NCI-H1417 treated with DMSO at 0.1 percent for 48 hours (cell line): Measurements from ENCODE around the gene SNAP91.
"Not testable (repeated sequence)": the region's sequence is repeated elsewhere in the genome, so short reads cannot be mapped to it uniquely, and the experiment has no call there.

Source experiments
- DNase-seq: peaks from one replicate; lab custom pipeline; 2025; lab: John Stamatoyannopoulos, UW

Gene SNAP91, protein sequence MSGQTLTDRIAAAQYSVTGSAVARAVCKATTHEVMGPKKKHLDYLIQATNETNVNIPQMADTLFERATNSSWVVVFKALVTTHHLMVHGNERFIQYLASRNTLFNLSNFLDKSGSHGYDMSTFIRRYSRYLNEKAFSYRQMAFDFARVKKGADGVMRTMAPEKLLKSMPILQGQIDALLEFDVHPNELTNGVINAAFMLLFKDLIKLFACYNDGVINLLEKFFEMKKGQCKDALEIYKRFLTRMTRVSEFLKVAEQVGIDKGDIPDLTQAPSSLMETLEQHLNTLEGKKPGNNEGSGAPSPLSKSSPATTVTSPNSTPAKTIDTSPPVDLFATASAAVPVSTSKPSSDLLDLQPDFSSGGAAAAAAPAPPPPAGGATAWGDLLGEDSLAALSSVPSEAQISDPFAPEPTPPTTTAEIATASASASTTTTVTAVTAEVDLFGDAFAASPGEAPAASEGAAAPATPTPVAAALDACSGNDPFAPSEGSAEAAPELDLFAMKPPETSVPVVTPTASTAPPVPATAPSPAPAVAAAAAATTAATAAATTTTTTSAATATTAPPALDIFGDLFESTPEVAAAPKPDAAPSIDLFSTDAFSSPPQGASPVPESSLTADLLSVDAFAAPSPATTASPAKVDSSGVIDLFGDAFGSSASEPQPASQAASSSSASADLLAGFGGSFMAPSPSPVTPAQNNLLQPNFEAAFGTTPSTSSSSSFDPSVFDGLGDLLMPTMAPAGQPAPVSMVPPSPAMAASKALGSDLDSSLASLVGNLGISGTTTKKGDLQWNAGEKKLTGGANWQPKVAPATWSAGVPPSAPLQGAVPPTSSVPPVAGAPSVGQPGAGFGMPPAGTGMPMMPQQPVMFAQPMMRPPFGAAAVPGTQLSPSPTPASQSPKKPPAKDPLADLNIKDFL

DNA sequence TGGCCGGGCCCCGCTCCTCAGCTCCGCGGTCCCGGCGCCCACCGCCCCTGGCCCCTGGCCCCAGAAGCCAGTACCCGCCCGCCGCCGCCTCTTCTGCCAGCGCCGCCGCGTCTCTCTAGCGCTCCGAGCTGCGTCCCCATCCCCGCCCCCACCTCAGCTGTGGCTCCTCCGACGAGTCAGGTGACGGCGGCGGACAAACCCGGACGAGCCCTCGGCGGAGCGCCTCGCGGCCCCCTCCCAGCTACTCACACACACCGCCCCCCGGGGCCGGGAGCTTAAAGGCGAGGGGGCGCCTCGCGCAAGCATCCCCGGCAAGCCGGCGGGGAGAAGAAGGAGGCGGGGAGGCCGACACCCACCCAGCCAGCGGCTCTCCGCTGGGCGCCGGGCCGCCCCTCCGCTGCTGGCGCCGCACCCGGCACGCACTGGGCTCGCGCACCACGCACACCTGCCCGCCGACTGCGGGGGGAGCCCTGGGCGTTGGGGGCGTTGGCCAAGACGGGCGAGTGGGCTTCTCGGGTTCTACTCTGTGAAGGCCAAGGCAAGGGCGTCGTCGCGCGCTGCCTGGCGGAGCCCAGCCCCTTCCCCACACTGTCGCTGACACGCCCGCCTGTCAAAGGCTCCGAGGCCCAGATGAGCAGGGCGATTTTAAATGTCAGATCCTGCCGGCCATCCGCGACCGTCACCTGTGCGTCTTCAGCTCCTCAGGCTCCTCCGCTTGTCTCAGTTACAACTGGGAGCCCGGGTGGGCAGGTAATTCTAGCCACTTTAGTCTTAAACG, at the start of gene SNAP91:
TSS of gene SNAP91 (minus strand) at position 132 of the 778 bp plus-strand sequence. CDS start 1,174 bp downstream, outside the sequence.
- DNase-seq: no peak

DNA sequence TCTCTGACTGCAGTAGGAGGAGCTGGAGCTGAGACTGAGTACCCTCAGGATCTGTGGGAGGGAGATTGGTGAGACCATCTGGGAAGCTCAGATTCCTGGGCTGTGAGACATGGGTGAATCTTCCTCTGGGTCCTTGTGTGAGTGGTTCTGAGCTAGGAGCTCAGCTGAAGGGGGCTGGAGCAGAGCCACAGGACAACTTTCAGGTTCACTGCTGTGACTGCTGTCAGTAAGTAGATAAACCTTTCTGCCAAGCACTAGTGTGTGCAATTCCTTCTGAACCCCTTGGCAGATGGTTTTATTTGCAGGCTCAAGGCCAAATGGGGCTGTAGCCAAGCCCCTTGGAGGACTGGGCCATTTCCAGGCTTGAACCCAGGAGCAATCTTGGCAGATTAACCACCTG, 49.6 kb upstream of the SNAP91 start:
- DNase-seq: no peak

DNA sequence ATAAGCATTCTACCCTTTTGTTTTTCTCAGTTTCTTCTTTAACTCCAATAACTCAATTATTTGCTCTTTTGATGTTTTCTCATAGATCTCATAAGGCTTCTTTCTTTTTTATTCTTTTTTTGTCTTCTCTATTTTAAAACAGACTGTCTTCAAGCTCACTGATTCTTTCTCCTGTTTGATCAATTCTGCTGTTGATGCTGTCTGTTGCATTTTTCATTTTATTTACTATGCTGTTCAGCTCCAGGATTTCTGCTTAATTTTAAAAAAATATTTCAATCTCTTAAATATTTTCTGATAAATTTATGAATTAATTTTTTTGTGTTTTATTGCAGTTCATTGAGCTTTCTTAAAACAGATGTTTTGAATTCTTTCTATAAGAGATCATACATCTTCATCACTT, 48.1 kb upstream of the SNAP91 start:
- DNase-seq: no peak

DNA sequence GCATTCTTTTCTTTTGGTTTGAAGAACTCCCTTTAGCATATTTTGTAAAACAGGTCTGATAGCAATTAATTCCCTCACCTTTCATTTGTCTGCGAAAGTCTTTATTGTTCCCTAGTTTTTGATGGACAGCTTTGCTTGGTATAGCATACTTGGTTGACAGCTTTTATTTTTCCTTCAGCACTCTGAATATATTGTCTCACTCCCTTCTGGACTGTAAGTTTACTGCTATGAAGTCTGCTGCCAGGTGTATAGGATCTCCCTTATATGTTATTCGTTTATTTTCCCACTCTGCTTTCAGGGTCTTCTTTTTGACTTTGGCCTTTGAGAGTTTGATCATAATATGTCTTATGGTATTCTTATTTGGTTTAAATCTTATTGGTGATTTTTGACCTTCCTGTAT, 47.7 kb upstream of the SNAP91 start:
- no peak for DNase-seq

DNA sequence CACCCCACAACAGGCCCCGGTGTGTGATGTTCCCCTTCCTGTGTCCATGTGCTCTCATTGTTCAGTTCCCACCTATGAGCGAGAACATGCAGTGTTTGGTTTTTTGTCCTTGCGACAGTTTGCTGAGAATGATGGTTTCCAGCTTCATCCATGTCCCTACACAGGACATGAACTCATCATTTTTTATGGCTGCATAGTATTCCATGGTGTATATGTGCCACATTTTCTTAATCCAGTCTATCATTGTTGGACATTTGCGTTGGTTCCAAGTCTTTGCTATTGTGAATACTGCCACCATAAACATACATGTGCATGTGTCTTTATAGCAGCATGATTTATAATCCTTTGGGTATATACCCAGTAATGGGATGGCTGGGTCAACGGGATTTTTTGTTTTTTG, 43.5 kb upstream of the SNAP91 start:
- DNase-seq: not testable (repeated sequence)

DNA sequence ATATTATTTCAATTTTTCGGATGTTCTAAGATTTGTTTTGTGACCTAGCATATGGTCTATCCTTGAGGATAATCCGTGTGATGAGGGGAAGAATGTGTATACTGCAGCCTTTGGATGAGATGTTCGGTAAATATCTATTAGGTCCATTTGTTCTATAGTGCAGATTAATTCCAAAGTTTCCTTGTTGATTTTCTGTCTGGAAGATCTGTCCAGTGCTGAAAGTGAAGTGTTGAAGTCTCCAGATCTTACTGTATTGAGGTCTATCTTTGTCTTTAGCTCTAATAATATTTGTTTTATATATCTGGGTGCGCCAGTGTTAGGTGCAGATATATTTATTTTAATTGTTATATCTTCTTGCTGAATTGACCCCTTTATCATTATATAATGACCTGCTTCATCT, 32.2 kb upstream of the SNAP91 start:
- DNase-seq: no peak

DNA sequence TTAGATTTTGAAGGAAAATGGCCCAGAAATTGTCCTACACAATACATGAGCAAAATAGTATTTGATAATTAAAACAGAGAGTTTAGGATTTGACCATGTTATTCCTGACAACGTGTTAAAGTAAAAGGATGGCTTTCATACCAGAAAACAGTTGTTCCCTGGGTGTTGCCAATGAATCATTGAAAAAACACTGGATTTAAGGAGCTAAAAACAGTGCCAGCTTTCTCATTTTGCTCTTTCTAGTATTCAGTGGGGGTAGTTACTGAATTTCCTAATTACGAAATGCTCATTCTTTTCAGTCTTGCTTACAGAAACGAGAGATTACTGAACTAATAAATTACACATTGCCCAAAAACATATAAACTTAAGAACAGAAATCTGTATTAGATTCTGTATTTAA, 26.6 kb upstream of the SNAP91 start:
- no peak for DNase-seq

DNA sequence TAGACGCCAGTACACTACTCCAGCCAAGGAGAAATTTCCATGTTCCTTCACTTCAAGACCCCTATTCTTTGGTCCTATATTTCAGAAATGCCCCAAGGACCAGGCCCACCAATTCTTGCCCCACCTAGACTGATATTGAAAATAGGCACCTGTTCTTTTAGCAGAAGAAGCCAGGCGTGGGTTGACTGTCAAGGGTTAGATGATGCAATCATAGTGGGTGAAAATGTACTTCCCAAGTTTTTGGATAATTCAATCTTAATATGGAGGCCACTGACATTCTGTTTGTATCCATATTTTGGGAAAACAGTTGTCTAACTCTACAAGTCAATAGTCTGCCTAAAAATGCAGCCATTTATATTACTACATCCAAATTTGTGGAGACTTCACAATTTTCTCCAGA, 21.0 kb upstream of the SNAP91 start:
- no peak for DNase-seq

DNA sequence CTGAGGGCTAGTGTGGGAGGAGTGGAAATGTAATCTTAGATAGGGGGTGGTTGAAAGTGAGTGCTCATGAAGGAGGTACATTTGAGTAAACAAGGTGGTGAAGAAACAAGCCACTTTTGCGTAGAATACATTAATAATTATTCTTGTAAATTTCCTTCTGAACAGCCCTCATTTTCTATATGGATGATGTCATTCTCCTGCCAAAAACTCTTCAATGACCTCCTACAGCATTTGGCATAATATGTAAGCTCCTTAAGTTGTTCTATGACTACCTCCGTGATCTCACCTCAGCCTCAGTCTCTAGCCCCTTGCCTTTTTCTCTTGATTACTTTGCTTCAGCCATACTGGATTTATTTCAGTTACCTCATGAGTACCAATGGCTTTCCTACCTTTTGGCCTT, 14.0 kb upstream of the SNAP91 start:
- no peak for DNase-seq

DNA sequence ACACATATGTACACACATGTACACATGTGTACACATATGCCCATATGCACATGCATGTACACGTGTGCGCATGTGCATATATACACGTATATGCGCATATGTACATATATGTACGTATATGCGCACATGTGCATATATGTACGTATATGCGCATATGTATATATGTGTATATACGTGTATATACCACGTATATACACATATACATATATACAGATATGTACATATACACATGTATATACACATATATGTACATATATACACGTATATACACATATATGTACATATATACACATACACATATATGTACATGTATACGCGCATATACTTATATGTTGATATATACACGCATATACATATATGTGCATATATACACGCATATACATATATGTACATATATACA, 8.9 kb upstream of the SNAP91 start:
- DNase-seq: no peak

DNA sequence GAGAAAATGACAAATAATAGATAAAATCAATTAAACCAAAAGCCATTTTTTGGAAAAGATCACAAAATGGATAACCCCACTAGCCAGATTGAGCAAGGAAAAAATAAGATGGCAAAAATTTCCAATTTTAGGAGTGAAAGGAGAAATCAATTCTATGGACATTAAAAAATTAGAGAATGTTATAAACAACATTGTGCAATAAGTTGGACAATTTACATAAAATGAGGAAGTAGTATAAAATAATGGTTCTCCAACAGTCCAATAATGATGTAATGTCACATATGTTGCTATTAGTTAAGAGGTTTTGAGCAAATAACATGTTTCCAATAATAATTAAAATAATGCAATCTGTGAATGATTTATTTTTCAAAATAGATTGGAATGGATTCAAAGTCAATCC, 3.1 kb upstream of the SNAP91 start:
- DNase-seq: no peak

DNA sequence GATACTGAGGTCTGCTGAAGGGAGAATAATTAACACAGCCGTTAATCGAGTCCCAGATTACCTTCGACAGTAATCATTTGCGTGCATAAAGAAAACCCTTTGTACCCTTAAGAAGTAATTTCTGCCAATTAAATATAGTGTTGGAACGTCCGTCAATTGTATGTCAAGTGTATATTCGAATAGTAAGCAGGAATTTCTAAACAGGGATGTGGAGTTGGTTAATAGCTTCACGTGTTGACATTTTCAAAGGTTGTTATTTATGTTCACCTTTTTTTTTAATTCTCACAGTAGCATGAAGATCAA, 798 bp upstream of the SNAP91 start:
- DNase-seq: no peak

DNA sequence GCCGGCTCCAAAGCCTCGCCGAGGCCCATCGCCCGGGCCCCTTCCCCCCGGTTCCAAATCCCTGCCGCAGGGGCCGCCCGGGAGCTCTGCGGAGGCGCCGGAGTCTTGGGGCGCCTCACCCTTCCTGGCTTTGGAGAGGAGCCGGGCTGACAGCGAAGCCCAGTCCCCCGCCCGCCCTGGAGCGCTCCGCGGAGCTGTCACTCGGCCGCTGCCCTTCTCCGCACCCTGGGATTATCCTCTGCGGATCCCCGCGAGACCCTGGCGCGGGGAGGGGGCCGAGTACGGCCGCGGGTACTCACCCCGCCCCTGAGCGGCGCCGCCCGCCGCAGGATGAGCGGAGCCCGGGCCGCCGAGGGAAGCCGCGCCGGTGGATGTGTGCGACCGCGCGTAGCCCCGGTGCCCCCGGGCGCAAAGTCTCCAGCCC, 343 bp downstream of the SNAP91 start:
- DNase-seq: no peak

DNA sequence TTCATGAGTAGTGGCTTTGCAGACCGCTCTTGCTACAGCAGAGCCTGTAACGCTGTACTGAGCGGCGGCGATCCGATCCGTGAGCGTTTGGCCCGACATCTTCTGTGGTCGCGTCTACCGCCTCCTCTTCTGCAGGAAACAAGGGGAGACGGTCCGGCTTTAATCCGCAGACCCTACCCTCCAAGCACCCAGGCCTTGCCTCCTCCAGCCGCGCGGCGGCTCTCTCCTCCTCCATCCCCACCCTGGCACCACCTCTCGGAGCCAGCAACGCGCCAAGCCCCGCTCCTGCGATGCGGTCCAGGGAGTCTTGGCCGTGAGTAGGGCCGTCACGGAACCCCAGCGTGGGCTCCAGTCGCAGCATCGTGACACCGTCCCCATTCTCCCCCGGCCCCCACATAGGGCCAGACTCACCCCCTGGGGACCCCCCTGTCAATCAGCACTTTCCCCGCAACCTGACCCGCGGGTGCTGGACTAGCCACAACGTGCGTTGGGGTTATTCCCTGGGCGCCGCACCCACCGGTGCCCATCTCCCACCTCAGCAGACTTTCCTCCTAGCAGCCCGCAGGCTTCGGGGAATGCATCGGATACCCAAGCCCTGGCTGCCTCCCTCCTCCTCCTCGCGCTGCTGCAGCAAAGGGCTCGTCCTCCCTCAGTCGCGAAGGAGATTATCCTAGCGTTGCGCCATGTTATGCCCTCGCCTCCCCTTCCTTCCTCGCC, 914 bp downstream of the SNAP91 start:
- no peak for DNase-seq

DNA sequence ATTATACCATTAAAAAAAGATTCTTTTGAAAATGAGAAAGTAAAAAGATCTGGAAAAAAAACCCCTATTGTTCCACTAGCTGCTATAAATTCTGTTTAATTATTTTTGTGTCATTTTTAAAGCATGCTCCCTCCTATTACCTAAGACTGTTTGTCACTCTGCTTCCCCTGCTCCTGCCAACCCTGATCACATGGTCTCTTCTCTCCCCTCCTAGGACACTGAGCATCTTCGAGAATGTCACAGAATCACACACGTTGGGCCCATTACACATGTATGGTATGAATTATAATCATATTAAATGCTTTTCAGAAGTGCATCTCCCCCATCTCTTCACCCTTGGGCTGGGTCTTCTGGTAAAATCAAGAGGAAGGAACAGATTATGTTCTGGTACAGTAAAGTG, 6.2 kb downstream of the SNAP91 start:
- DNase-seq: no peak

DNA sequence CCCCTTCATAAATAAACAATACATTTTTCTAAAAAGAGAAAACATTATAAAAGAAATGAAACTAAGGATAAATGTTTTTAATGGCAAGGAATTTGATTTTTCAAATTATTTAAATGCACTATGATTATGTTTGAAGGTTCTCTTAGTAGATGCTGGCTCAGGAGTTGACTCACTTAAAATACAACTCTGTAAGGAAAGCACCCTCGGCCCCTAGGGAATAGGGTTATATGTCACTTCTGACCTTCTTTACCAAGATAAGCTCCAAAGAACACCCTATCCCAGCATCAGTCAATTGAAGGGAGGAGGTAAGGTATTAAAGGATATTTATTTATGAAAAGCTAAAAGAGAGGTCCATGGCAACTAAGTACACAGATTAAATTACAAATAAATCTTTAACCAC, 6.8 kb downstream of the SNAP91 start:
- no peak for DNase-seq

DNA sequence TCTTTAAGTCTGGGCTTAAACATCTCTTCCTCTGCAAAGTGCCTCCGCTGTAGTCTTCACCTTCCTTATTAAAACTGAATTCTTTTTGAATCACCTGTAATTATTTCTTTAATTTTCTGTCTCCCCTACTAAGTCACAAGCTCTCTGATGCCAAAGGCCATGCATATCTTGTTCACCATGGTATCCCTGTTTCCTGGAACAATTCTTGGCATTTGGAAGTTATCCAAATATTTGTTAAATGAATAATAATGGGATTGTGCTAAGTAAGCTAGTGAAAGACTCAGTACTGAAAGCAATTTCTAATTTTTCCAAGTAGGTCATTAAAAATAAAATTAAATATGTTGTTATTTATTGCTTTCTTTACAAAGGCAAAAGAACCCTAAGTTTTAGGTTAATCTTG, 12.2 kb downstream of the SNAP91 start:
- no peak for DNase-seq

DNA sequence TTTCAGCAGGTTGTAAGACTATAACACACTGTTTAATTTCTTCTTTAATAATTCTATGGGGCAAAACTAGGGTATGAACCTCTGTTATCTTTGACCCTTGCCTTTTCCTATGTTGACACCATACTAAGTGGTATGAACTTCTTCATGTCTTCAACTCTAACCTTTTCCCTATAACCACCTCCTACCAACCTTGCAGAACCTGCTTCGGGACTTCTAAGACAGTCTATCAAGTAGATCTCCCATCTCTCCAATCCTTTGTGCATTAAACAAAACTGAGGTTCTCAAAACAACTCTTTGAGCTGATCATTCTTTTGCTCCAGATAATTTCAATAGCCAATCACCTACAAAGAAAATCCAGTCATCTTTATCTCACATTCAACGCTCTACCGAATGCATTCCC, 23.4 kb downstream of the SNAP91 start:
- DNase-seq: no peak

DNA sequence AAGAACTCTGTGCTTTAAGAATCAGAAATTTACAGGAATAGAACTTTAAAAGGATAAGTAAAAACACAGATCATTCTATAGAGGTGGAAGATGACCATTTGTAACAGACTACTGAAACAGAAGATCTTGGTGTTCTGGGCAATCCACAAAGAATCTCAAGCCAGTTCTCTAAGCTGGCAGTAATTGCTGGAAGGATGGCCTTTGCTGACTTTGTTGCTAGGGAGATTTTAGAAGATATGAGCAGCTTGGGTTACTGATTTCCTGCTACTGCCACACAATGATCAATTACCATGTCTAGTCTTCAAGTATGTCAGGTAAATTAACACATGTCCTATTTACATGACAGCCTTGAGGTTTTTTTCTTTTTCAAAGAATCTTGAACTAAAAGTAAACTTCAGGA, 31.1 kb downstream of the SNAP91 start:
- DNase-seq: no peak

DNA sequence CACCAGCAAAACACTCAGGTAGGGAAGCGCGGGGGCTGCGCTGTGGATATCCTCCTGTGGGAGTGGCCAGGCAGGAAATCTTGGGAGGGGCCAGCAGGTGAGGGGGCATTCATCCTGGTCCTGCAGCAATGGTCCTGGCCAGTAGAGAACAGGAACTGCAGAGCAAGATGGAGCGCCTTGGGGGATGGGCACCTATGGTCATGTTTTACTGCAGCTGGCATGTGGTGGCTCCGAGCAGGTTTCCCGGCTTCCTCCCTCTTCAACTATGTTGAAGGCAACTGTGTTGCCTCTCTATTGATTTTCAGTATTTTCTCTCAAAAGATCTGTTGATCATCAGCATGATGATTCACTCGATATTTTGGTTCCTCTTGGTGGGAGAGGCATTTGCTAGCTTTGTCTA, 70.9 kb downstream of the SNAP91 start:
- DNase-seq: no peak

DNA sequence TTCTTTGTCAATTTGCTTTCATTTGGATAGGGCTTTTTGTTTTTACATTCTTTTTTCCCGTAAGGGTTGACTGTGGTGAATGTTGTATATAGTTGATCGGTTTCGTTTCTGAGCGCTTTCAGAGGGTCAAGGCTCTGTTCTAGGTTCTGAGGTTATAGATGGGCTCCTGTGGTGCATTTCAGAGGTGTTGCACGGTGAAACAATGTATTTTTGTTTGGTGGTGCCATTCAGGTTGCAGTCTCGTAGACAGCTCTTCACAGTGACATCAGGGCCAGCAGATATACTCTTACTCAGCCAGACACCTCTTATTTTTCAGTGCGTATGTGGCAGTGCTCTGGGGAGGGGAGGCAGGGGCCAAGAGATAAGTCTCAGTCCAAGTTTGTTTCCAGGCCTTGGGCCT, 72.1 kb downstream of the SNAP91 start:
- no peak for DNase-seq

DNA sequence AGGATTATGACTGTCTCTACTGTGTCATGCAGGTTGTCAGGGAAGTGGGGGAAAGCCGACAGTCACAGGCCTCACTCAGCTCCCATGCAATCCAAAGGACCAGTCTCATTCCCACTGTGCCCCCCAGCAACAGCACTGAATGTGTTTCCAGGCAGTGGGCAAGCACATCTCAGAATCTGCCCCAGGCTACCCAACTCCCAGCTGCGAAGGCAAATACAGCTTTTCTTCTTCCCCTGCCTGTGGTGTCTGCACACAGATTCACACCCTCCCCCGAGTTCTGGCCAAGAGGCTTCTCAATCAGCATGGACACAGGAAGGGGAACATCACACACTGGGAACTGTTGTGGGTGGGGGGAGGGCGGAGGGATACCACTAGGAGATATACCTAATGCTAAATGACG, 75.3 kb downstream of the SNAP91 start:
- no peak for DNase-seq
